Keratinocyte (primary cell): ENCODE measurements around the gene RHD. TPM values are rescaled to one million over a fixed set of nuclear protein-coding genes. Genes with fewer than 3 reads are reported as not detected.

Source experiments
- DNase-seq: peaks from one replicate; pipeline ENCODE4 v3.0.0-alpha.2; 2011; ENCODE audit warnings: low read depth, missing footprints, low spot score
- FAIRE-seq: peaks from 2 replicates; lab custom pipeline; 2011; peaks lifted over from hg19 to GRCh38; lab: Jason Lieb, UNC
- H2AFZ ChIP-seq: 2 replicates; pipeline ENCODE4 v1.6.0; 2012; ENCODE audit warnings: low read length, control low read depth, inconsistent platforms; ENCODE audit not compliant: control insufficient read depth
- H3K27ac ChIP-seq: 2 replicates; pipeline ENCODE4 v1.5.1; 2011; ENCODE audit warnings: low read length; ENCODE audit not compliant: control insufficient read depth, insufficient read depth
- H3K27me3 ChIP-seq: 3 replicates; pipeline ENCODE4 v1.6.0; 2011; ENCODE audit warnings: low read length; ENCODE audit not compliant: control insufficient read depth, insufficient read depth; ENCODE audit errors: extremely low read depth
- H3K36me3 ChIP-seq, 2 experiments: 2 replicates in 1 of 2; 3 replicates in 1 of 2; pipeline ENCODE4 v1.5.1; 2011; ENCODE audit warnings: low read length in 2 of 2, mild to moderate bottlenecking in 1 of 2; ENCODE audit not compliant: control insufficient read depth in 2 of 2, insufficient read depth in 2 of 2; ENCODE audit errors: extremely low read depth in 1 of 2
- H3K4me1 ChIP-seq: 3 replicates; pipeline ENCODE4 v1.5.1; 2011; ENCODE audit warnings: low read length; ENCODE audit not compliant: control insufficient read depth, insufficient read depth; ENCODE audit errors: extremely low read depth
- H3K4me2 ChIP-seq: 3 replicates; pipeline ENCODE4 v1.6.0; 2011; ENCODE audit warnings: low read depth, low read length; ENCODE audit not compliant: control insufficient read depth, insufficient read depth; ENCODE audit errors: extremely low read depth
- H3K4me3 ChIP-seq, 3 experiments: fragments of 200-600 bp in 1 of 3; sonication (generic) in 1 of 3; 2 replicates in 2 of 3; 3 replicates in 1 of 3; pipeline ENCODE4 v1.5.1; 2011 to 2016; ENCODE audit warnings: low read length in 3 of 3, mild to moderate bottlenecking in 3 of 3, control low read depth in 2 of 3, inconsistent platforms in 1 of 3, low read depth in 1 of 3, mixed read lengths in 1 of 3, mixed run types in 1 of 3, moderate library complexity in 1 of 3; ENCODE audit not compliant: control insufficient read depth in 2 of 3, insufficient read depth in 2 of 3; ENCODE audit errors: extremely low read depth in 1 of 3
- H3K79me2 ChIP-seq: 2 replicates; pipeline ENCODE4 v1.6.0; 2012; ENCODE audit warnings: low read length; ENCODE audit not compliant: control insufficient read depth, insufficient read depth
- H3K9ac ChIP-seq: 3 replicates; pipeline ENCODE4 v1.6.0; 2011; ENCODE audit warnings: low read length; ENCODE audit not compliant: control insufficient read depth, insufficient read depth; ENCODE audit errors: extremely low read depth
- H3K9me1 ChIP-seq: 3 replicates; pipeline ENCODE4 v1.6.0; 2011; ENCODE audit warnings: low read length; ENCODE audit not compliant: control insufficient read depth, insufficient read depth; ENCODE audit errors: extremely low read depth
- H3K9me3 ChIP-seq: 2 replicates; pipeline ENCODE4 v1.5.1; 2012; ENCODE audit warnings: low read depth, low read length; ENCODE audit not compliant: control insufficient read depth
- H4K20me1 ChIP-seq: 3 replicates; pipeline ENCODE4 v1.6.0; 2011; ENCODE audit warnings: low read length; ENCODE audit not compliant: control insufficient read depth, insufficient read depth; ENCODE audit errors: extremely low read depth
- EZH2 ChIP-seq: IDR thresholded peaks from one replicate; pipeline ENCODE4 v1.6.1; 2012; ENCODE audit warnings: inconsistent platforms, mild to moderate bottlenecking, low read length, moderate library complexity
- dilution Hi-C: fragments of 300-500 bp; cut with MboI; formaldehyde crosslinking; loops from one replicate; pipeline ENCODE4 v1.7.0; 2020; ENCODE audit warnings: low sequenced_read_pairs; ENCODE audit not compliant: extremely low pct_ligation_motif_present
- polyA plus RNA-seq, 5 experiments: library from polyadenylated mRNA; depleted of rRNA in 3 of 5; stranded (reverse) in 3 of 5; stranded (forward) in 1 of 5; unstranded in 1 of 5; fragments of >200 nt; gene quantifications; 1 replicate in 1 of 5; 2 replicates in 3 of 5; 3 replicates in 1 of 5; pipeline versions ENCODE4 v1.2.1 to v1.2.3, GENCODE V29; 2011 to 2012; ENCODE audit warnings: missing spikeins in 2 of 5, low read depth in 1 of 5, low replicate concordance in 1 of 5
- TF ChIP-seq, protein P1 (sequence below), 3 experiments: IDR thresholded peaks in 1 of 3; conservative IDR thresholded peaks in 1 of 3; optimal IDR thresholded peaks in 1 of 3; 2 replicates in 2 of 3; 3 replicates in 1 of 3; pipeline versions ENCODE3 to v1.5.1; 2011; ENCODE audit warnings: low read length in 3 of 3, mild to moderate bottlenecking in 3 of 3, moderate library complexity in 2 of 3, control low read depth in 1 of 3, inconsistent platforms in 1 of 3; ENCODE audit not compliant: insufficient read depth in 2 of 3; ENCODE audit errors: extremely low read depth in 1 of 3

The RHD gene
- polyA plus RNA-seq, 1 donor (not counting 4 experiments of a cell fraction or from before 2014, with no cell fraction given) = not detected

DNA sequence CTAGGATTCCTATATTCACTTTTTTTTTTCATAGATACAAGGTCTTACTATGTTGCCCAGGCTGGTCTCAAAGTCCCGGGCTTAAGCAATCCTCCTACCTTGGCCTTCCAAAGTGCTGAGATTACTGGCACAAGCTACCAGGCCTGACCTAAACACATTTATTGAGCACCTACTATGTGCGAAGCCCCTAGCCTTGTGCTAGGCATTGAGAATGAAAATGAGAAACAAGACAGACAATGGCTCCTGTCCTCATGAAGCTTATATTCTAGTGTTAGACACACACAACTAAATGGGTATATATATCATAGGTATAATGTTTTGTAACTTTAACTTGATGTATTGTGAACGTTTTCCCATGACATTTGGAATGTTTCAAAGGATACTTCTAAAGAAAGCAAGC, 77.3 kb downstream of the RHD start:
- Histone ChIP-seq H4K20me1 (no peaks in the 10 kb centered on the region), H3K9me1 (peaks cover 2% of the 10 kb centered on the region), H3K9ac (no peak overlapping the region), H3K4me3 (no peak overlapping the region), H3K4me2 (no peak overlapping the region), H3K27ac (no peak overlapping the region), H3K36me3 (peaks cover 8 to 9% of the 10 kb centered on the region in 2 experiments), H3K27me3 (no peaks in the 10 kb centered on the region), H2AFZ (no peak overlapping the region), H3K4me1 (peaks cover 10% of the 10 kb centered on the region), H3K79me2 (peaks cover 5% of the 10 kb centered on the region), H3K9me3 (no peaks in the 10 kb centered on the region)
- FAIRE-seq = no peak
- no peak for DNase-seq
- dilution Hi-C loops = no loop called here
- TF ChIP-seq, protein P1, sequence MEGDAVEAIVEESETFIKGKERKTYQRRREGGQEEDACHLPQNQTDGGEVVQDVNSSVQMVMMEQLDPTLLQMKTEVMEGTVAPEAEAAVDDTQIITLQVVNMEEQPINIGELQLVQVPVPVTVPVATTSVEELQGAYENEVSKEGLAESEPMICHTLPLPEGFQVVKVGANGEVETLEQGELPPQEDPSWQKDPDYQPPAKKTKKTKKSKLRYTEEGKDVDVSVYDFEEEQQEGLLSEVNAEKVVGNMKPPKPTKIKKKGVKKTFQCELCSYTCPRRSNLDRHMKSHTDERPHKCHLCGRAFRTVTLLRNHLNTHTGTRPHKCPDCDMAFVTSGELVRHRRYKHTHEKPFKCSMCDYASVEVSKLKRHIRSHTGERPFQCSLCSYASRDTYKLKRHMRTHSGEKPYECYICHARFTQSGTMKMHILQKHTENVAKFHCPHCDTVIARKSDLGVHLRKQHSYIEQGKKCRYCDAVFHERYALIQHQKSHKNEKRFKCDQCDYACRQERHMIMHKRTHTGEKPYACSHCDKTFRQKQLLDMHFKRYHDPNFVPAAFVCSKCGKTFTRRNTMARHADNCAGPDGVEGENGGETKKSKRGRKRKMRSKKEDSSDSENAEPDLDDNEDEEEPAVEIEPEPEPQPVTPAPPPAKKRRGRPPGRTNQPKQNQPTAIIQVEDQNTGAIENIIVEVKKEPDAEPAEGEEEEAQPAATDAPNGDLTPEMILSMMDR (optimal IDR thresholded peaks at IDR 0.05 in 1 of 3, IDR thresholded peaks at IDR 0.05 in 1 of 3, conservative IDR thresholded peaks at IDR 0.05 in 1 of 3; ENCODE audit: extremely low read depth in 1 of 3, insufficient read depth in 2 of 3, low read length in 3 of 3) = no peak
- TF ChIP-seq EZH2 = no peak

DNA sequence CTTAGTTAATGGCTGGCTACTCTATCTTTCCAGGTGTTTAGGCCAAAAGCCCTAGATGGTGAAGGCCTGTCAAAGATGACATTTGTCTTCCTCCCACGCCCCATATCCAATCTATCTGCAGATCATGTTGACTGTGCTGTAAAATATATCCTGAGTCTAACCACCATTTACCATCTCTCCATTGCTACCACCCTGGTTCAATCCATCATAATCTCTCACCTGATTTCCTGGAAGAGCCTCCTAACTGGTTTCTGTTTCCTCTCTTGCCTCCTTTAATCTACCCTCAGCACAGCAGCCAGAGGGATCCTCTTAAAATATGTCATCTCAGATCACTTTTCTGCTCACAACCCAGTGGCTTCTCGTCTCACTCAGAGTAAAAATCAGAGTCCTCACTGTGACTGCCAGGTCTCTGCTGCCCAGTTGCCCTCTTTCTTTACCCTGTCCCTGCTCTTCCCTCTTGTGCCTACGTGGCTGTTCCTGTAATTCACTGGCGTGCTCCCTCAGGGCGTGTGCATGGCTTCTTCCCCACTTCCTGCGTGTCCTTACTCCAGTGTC, 83.6 kb downstream of the RHD start:
- Histone ChIP-seq H3K4me1 (peaks cover 23% of the 10 kb centered on the region), H3K9me3 (no peaks in the 10 kb centered on the region), H3K4me3 (no peak overlapping the region), H3K4me2 (peak overlapping the region; percentile 17), H3K36me3 (peaks cover 10 to 16% of the 10 kb centered on the region in 2 experiments), H3K27me3 (no peaks in the 10 kb centered on the region), H3K9me1 (peaks cover 2% of the 10 kb centered on the region), H3K9ac (peak overlapping the region; percentile 11), H3K27ac (peak overlapping the region; percentile 22), H3K79me2 (no peaks in the 10 kb centered on the region), H4K20me1 (no peaks in the 10 kb centered on the region), H2AFZ (no peak overlapping the region)
- TF ChIP-seq EZH2 = no peak
- TF ChIP-seq, protein P1 (optimal IDR thresholded peaks at IDR 0.05 in 1 of 3, IDR thresholded peaks at IDR 0.05 in 1 of 3, conservative IDR thresholded peaks at IDR 0.05 in 1 of 3; ENCODE audit: extremely low read depth in 1 of 3, insufficient read depth in 2 of 3, low read length in 3 of 3) = no peak
- FAIRE-seq (no peak), DNase-seq (no peak)
- dilution Hi-C loops = no loop called here
